Neural crest cell (in vitro differentiated cells): ENCODE results near the gene PACRG. TPM values are rescaled to one million over a fixed set of nuclear protein-coding genes. Genes with fewer than 3 reads are reported as not detected.
A peak's percentile ranks its signal among the peaks of the same experiment; 100 is the strongest.

Experiments used
- DNase-seq: peaks from one replicate; pipeline ENCODE4 v3.0.0; 2021; ENCODE audit warnings: low read depth, mixed read lengths, low spot score
- H3K27ac Mint-ChIP-seq: one replicate; pipeline ENCODE4 v1.8.0; 2021; ENCODE audit warnings: mild to moderate bottlenecking, mixed read lengths; ENCODE audit not compliant: unreplicated experiment
- H3K27me3 Mint-ChIP-seq: 2 replicates; pipeline ENCODE4 v1.8.0; 2021; ENCODE audit warnings: low read depth, mild to moderate bottlenecking, mixed read lengths
- H3K36me3 Mint-ChIP-seq: 2 replicates; pipeline ENCODE4 v1.8.0; 2021; ENCODE audit warnings: low read depth, mild to moderate bottlenecking, mixed read lengths
- H3K4me1 Mint-ChIP-seq: 2 replicates; pipeline ENCODE4 v1.8.0; 2021; ENCODE audit warnings: mixed read lengths
- H3K4me3 Mint-ChIP-seq: one replicate; pipeline ENCODE4 v1.8.0; 2021; ENCODE audit warnings: mild to moderate bottlenecking, mixed read lengths
- H3K9me3 Mint-ChIP-seq: 2 replicates; pipeline ENCODE4 v1.8.0; 2021; ENCODE audit warnings: mixed read lengths
- CTCF ChIP-seq: fragments of 200-600 bp; sonication (generic); conservative IDR thresholded peaks from 2 replicates; pipeline ENCODE4 v1.5.0; 2021; ENCODE audit warnings: antibody characterized with exemption, mild to moderate bottlenecking
- total RNA-seq: library from RNA; stranded (reverse); gene quantifications from 2 replicates; pipeline ENCODE4 v1.2.1, GENCODE V29; 2021

Gene PACRG
- total RNA-seq, 1 donor from 2014 or later = 1.8 TPM

- DNase-seq = no peak
- no peak overlapping the region for H3K27ac Mint-ChIP-seq
- H3K36me3 Mint-ChIP-seq = no peaks in the 10 kb centered on the region
- H3K9me3 Mint-ChIP-seq = peaks cover 3% of the 10 kb centered on the region
- H3K4me1 Mint-ChIP-seq = peaks cover 52% of the 10 kb centered on the region
- no peak overlapping the region for H3K4me3 Mint-ChIP-seq
- TF ChIP-seq CTCF = no peak
- H3K27me3 Mint-ChIP-seq = no peaks in the 10 kb centered on the region
Measured at GRCh38 chr6:163323705-163324104, 595.9 kb downstream of the PACRG start.

GRCh38 chr6:163324326-163324687 lies 596.5 kb downstream of the PACRG start:
- H3K4me1 Mint-ChIP-seq = peaks cover 52% of the 10 kb centered on the region
- H3K36me3 Mint-ChIP-seq = no peaks in the 10 kb centered on the region
- DNase-seq = no peak
- H3K27me3 Mint-ChIP-seq = no peaks in the 10 kb centered on the region
- H3K9me3 Mint-ChIP-seq = peaks cover 3% of the 10 kb centered on the region
- no peak for TF ChIP-seq CTCF
- peak overlapping the region; percentile 65 for H3K4me3 Mint-ChIP-seq
- peak overlapping the region; percentile 89 for H3K27ac Mint-ChIP-seq

GRCh38 chr6:163324688-163325389 lies 597.1 kb downstream of the PACRG start:
- H3K4me3 Mint-ChIP-seq = peak overlapping the region; percentile 65
- H3K27ac Mint-ChIP-seq = peak overlapping the region; percentile 89
- H3K9me3 Mint-ChIP-seq = peaks cover 3% of the 10 kb centered on the region
- peak; percentile 41 for DNase-seq
- H3K36me3 Mint-ChIP-seq = no peaks in the 10 kb centered on the region
- H3K4me1 Mint-ChIP-seq = peaks cover 54% of the 10 kb centered on the region
- H3K27me3 Mint-ChIP-seq = no peaks in the 10 kb centered on the region
- no peak for TF ChIP-seq CTCF

- H3K4me1 Mint-ChIP-seq = peaks cover 59% of the 10 kb centered on the region
- peaks cover 3% of the 10 kb centered on the region for H3K9me3 Mint-ChIP-seq
- no peak for DNase-seq
- no peak for TF ChIP-seq CTCF
- H3K27ac Mint-ChIP-seq = peak overlapping the region; percentile 89
- H3K27me3 Mint-ChIP-seq = no peaks in the 10 kb centered on the region
- peak overlapping the region; percentile 65 for H3K4me3 Mint-ChIP-seq
- H3K36me3 Mint-ChIP-seq = no peaks in the 10 kb centered on the region
Measured at GRCh38 chr6:163325390-163325784, 597.6 kb downstream of the PACRG start.

GRCh38 chr6:163327165-163327880 lies 599.5 kb downstream of the PACRG start:
- no peak for TF ChIP-seq CTCF
- Mint-ChIP-seq H3K27me3 (no peaks in the 10 kb centered on the region), H3K9me3 (peaks cover 3% of the 10 kb centered on the region), H3K27ac (peak overlapping the region; percentile 78), H3K36me3 (no peaks in the 10 kb centered on the region), H3K4me1 (peaks cover 58% of the 10 kb centered on the region), H3K4me3 (peak overlapping the region; percentile 35)
- no peak for DNase-seq
